HEK293T (cell line): ENCODE results near the gene ALPK1.
"Not testable (repeated sequence)": the region's sequence is repeated elsewhere in the genome, so short reads cannot be mapped to it uniquely, and the experiment has no call there.

Experiments
- BHLHE40 ChIP-seq: fragments of 450-650 bp; IDR thresholded peaks from 2 replicates; pipeline ENCODE4 v1.6.1; 2016; ENCODE audit warnings: mild to moderate bottlenecking, moderate library complexity, borderline replicate concordance
- PKNOX1 ChIP-seq: fragments of 450-650 bp; IDR thresholded peaks from 2 replicates; pipeline ENCODE4 v1.6.1; 2016

GRCh38 chr4:112281895-112282398 lies 15.2 kb upstream of the ALPK1 start:
- not testable (repeated sequence) for TF ChIP-seq PKNOX1, BHLHE40
